ENCODE measurements around the gene GRIK4. TPM values are rescaled to one million over a fixed set of nuclear protein-coding genes. Genes with fewer than 3 reads are reported as not detected.

The GRIK4 gene
- total and polyA plus RNA-seq, 2 experiments from 2014 or later, result 0.28 to 0.45 TPM

DNA sequence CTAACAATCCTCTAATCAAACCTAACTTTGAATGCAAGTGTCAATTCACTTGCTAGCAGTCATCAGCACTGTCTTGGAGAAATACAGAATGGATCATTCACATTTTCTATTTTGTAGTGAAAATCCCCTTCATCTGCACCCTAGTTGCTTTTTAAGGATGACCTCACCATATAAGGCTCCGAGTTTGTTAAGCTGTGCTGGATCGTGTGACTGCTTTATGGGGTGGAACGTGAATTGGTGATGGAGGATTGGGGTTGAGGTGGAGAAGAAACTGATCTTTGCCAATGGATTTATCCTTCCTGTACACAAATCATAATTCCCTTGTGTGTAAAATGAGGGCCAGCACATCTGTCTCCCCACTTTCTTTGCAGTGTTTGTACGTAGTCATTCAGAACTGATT is 426.7 kb downstream of the GRIK4 start:
- TF ChIP-seq CTCF (IDR thresholded peaks at IDR 0.05; ENCODE audit: low read depth, low read length), result no peak
- H3K36me3 ChIP-seq, result no peaks in the 10 kb centered on the region
- no peak overlapping the region for H3K27ac ChIP-seq
- no peak for DNase-seq (ENCODE audit: low read depth in 1 of 2, low spot score in 1 of 2)
- H3K9me3 ChIP-seq (ENCODE audit: low read depth), result no peaks in the 10 kb centered on the region
- no peak overlapping the region for H3K4me3 ChIP-seq
- no peaks in the 10 kb centered on the region for H3K4me1 ChIP-seq (ENCODE audit: low read depth)
- no peaks in the 10 kb centered on the region for H3K27me3 ChIP-seq

DNA sequence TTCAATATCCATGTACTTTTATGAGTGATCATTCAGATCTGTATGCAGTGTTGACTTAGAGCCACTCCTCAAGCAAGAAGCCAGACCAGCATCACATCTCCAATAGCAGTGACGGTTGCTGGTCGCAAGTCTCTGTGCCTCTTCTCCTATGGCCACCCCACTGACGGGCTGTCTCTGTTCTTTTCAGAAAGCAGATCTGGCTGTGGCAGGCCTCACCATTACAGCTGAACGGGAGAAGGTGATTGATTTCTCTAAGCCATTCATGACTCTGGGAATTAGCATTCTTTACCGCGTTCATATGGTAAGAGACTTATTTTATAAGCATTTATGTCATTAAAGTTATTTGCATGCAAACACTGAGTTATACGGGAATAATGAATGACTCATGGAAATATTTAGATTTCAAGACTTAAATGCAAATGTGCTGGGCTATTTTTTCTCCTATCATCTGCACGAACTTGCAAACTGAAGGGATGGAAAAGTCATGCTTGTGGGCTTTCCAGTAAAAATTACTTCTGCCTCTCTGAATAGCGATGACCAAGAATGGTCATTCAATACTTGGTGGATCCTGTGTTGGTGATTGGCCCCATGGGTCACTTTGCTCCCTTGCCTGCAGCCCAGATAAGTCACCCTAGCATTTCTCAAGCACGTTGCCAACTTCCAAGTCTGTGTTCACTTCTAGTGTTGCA is 428.8 kb downstream of the GRIK4 start:
- Histone ChIP-seq H3K4me1 (ENCODE audit: low read depth) (no peaks in the 10 kb centered on the region), H3K27ac (no peak overlapping the region), H3K36me3 (no peaks in the 10 kb centered on the region), H3K9me3 (ENCODE audit: low read depth) (no peaks in the 10 kb centered on the region), H3K27me3 (no peaks in the 10 kb centered on the region), H3K4me3 (no peak overlapping the region)
- DNase-seq (ENCODE audit: low read depth in 1 of 2, low spot score in 1 of 2), result no peak
- TF ChIP-seq CTCF (IDR thresholded peaks at IDR 0.05; ENCODE audit: low read depth, low read length), result no peak

DNA sequence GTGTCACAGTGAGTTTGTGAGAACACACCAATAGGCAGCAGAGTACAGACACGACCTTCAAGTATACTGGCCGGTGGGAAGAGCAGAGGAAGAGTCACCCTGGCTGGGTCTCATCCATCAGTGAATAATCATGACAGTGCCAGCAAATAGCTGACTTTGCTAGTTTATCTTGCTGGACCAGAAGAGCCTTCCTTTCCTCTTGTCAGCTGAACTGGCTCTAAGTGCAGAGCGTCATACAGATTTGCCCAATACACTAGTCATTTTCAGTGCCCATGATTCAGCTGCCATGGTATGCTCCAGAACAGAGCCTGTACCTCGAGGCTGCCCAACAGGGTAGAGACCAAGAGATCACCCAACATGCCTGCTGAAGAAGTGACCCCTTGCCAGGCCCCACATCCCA is 429.5 kb downstream of the GRIK4 start:
- Histone ChIP-seq H3K4me3 (no peak overlapping the region), H3K4me1 (ENCODE audit: low read depth) (no peaks in the 10 kb centered on the region), H3K36me3 (no peaks in the 10 kb centered on the region), H3K27me3 (no peaks in the 10 kb centered on the region), H3K27ac (no peak overlapping the region), H3K9me3 (ENCODE audit: low read depth) (no peaks in the 10 kb centered on the region)
- DNase-seq (ENCODE audit: low read depth in 1 of 2, low spot score in 1 of 2), result no peak
- TF ChIP-seq CTCF (IDR thresholded peaks at IDR 0.05; ENCODE audit: low read depth, low read length), result no peak

GRCh38 chr11:120942701-120943100 is 431.2 kb downstream of the GRIK4 start:
- Histone ChIP-seq H3K27ac (no peak overlapping the region), H3K9me3 (ENCODE audit: low read depth) (no peaks in the 10 kb centered on the region), H3K4me1 (ENCODE audit: low read depth) (no peaks in the 10 kb centered on the region), H3K27me3 (no peaks in the 10 kb centered on the region), H3K36me3 (no peaks in the 10 kb centered on the region), H3K4me3 (no peak overlapping the region)
- no peak for TF ChIP-seq CTCF (IDR thresholded peaks at IDR 0.05; ENCODE audit: low read depth, low read length)
- DNase-seq (ENCODE audit: low read depth in 1 of 2, low spot score in 1 of 2), result no peak

DNA sequence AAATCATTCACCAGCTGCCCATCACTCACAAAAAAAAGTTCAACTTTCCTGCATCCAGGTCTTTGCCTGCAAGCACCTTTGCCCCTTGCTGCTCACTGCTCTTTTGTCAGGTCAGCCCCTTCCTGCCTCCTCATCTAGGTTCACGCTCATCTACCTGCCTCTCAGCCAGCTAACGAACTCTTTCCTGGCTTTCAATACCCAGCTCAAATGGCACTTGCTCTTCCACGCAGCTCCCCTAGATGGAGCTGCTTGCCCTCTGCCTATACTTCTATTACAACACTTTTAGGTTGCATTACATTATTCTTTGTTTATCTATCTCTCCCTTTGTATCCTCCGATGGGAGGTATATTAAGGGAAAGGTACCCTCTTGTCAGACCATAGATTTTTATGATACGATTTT is 433.5 kb downstream of the GRIK4 start:
- no peak for TF ChIP-seq CTCF (IDR thresholded peaks at IDR 0.05; ENCODE audit: low read depth, low read length)
- Histone ChIP-seq H3K27ac (no peak overlapping the region), H3K4me1 (ENCODE audit: low read depth) (no peaks in the 10 kb centered on the region), H3K27me3 (peaks cover 4% of the 10 kb centered on the region), H3K36me3 (no peaks in the 10 kb centered on the region), H3K9me3 (ENCODE audit: low read depth) (no peaks in the 10 kb centered on the region), H3K4me3 (no peak overlapping the region)
- DNase-seq (ENCODE audit: low read depth in 1 of 2, low spot score in 1 of 2), result no peak
